Measurements from ENCODE around the gene MAN2A1.

The MAN2A1 gene

GRCh38 chr5:109676920-109677319, 12.8 kb upstream of the MAN2A1 start:
- no peak overlapping the region for H3K4me3 ChIP-seq (ENCODE audit: low read depth, low read length)
- DNase-seq (ENCODE audit: low read depth): no peak
- no peak for TF ChIP-seq CTCF (IDR thresholded peaks at IDR 0.05; ENCODE audit: control insufficient read depth, extremely low read depth, insufficient read depth)

GRCh38 chr5:109678447-109678846, 11.3 kb upstream of the MAN2A1 start:
- no peak for DNase-seq (ENCODE audit: low read depth)
- no peak for TF ChIP-seq CTCF (IDR thresholded peaks at IDR 0.05; ENCODE audit: control insufficient read depth, extremely low read depth, insufficient read depth)

GRCh38 chr5:109681763-109682162, 8.0 kb upstream of the MAN2A1 start:
- H3K4me3 ChIP-seq (ENCODE audit: low read depth, low read length): no peak overlapping the region
- TF ChIP-seq CTCF (IDR thresholded peaks at IDR 0.05; ENCODE audit: control insufficient read depth, extremely low read depth, insufficient read depth): no peak
- no peak for DNase-seq (ENCODE audit: low read depth)

More at GRCh38 chr5:109678447-109678846, 11.3 kb upstream of the MAN2A1 start:
- no peak overlapping the region for H3K4me3 ChIP-seq (ENCODE audit: low read depth, low read length)

GRCh38 chr5:109682383-109682782, 7.3 kb upstream of the MAN2A1 start:
- no peak for DNase-seq (ENCODE audit: low read depth)
- TF ChIP-seq CTCF (IDR thresholded peaks at IDR 0.05; ENCODE audit: control insufficient read depth, extremely low read depth, insufficient read depth): no peak
- H3K4me3 ChIP-seq (ENCODE audit: low read depth, low read length): no peak overlapping the region

- TF ChIP-seq CTCF (IDR thresholded peaks at IDR 0.05; ENCODE audit: control insufficient read depth, extremely low read depth, insufficient read depth): no peak
- DNase-seq (ENCODE audit: low read depth): no peak
- H3K4me3 ChIP-seq (ENCODE audit: low read depth, low read length): no peak overlapping the region
These were observed 3.8 kb upstream of the MAN2A1 start for GRCh38 chr5:109685916-109686315.

- peak; percentile 65 for TF ChIP-seq CTCF (IDR thresholded peaks at IDR 0.05; ENCODE audit: control insufficient read depth, extremely low read depth, insufficient read depth)
- DNase-seq (ENCODE audit: low read depth): peak; percentile 33
- H3K4me3 ChIP-seq (ENCODE audit: low read depth, low read length): peak overlapping the region; percentile 76
These were observed 1.1 kb upstream of the MAN2A1 start for GRCh38 chr5:109688630-109688969.

GRCh38 chr5:109688970-109689739, 572 bp upstream of the MAN2A1 start:
- 0 out of 2 replicates have a peak, but pooled peaks have one; percentile 23 for TF ChIP-seq CTCF (IDR thresholded peaks at IDR 0.05; ENCODE audit: control insufficient read depth, extremely low read depth, insufficient read depth)
- peak overlapping the region; percentile 76 for H3K4me3 ChIP-seq (ENCODE audit: low read depth, low read length)
- DNase-seq (ENCODE audit: low read depth): peak; percentile 63

Data from LNCaP clone FGC (cell line).